KOPT-K1 (cell line): Measurements from ENCODE around the gene TSLP.

Source experiments
- H3K27ac ChIP-seq: fragments of 200-600 bp; sonication (generic); 2 replicates; pipeline ENCODE4 v1.5.1; 2016; ENCODE audit warnings: antibody characterized with exemption, mild to moderate bottlenecking, low read depth, low read length; ENCODE audit not compliant: poor library complexity, severe bottlenecking
- H3K36me3 ChIP-seq: fragments of 200-600 bp; sonication (generic); 2 replicates; pipeline ENCODE4 v1.5.1; 2017; ENCODE audit warnings: antibody characterized with exemption, mild to moderate bottlenecking, low read length, moderate library complexity; ENCODE audit not compliant: insufficient read depth
- H3K9me3 ChIP-seq: fragments of 200-600 bp; sonication (generic); 2 replicates; pipeline ENCODE4 v1.5.1; 2017; ENCODE audit warnings: antibody characterized with exemption, low read length, mild to moderate bottlenecking; ENCODE audit not compliant: insufficient read depth, poor library complexity, severe bottlenecking

Gene TSLP

GRCh38 chr5:111075520-111075919 lies 4.0 kb downstream of the TSLP start:
- Histone ChIP-seq H3K27ac (no peak overlapping the region), H3K36me3 (no peaks in the 10 kb centered on the region), H3K9me3 (no peaks in the 10 kb centered on the region)

- Histone ChIP-seq H3K9me3 (no peaks in the 10 kb centered on the region), H3K27ac (no peak overlapping the region), H3K36me3 (no peaks in the 10 kb centered on the region)
Observed at GRCh38 chr5:111076091-111076490, 4.6 kb downstream of the TSLP start.

GRCh38 chr5:111077678-111078077 lies 6.2 kb downstream of the TSLP start:
- Histone ChIP-seq H3K36me3 (no peaks in the 10 kb centered on the region), H3K27ac (no peak overlapping the region), H3K9me3 (no peaks in the 10 kb centered on the region)

- no peaks in the 10 kb centered on the region for H3K36me3 ChIP-seq
- no peaks in the 10 kb centered on the region for H3K9me3 ChIP-seq
- H3K27ac ChIP-seq = no peak overlapping the region
Observed at GRCh38 chr5:111079846-111080245, 8.3 kb downstream of the TSLP start.

GRCh38 chr5:111083323-111083722 lies 11.8 kb downstream of the TSLP start:
- no peaks in the 10 kb centered on the region for H3K9me3 ChIP-seq
- H3K36me3 ChIP-seq = no peaks in the 10 kb centered on the region
- no peak overlapping the region for H3K27ac ChIP-seq

GRCh38 chr5:111092062-111092853 lies 20.7 kb downstream of the TSLP start, which contains the start of gene WDR36:
Gene WDR36, plus strand, starts transcription at chr5:111092348. Its CDS starts 109 bp downstream, at chr5:111092457.
- Histone ChIP-seq H3K9me3 (no peaks in the 10 kb centered on the region), H3K36me3 (peaks cover 27% of the 10 kb centered on the region), H3K27ac (peak within 1 kb of the TSS; percentile 65)

GRCh38 chr5:111095982-111096381 lies 24.5 kb downstream of the TSLP start:
- H3K9me3 ChIP-seq = no peaks in the 10 kb centered on the region
- no peak overlapping the region for H3K27ac ChIP-seq
- H3K36me3 ChIP-seq = peaks cover 64% of the 10 kb centered on the region

- no peaks in the 10 kb centered on the region for H3K9me3 ChIP-seq
- peaks cover 96% of the 10 kb centered on the region for H3K36me3 ChIP-seq
- no peak overlapping the region for H3K27ac ChIP-seq
Observed at GRCh38 chr5:111099058-111099778, 27.7 kb downstream of the TSLP start.

GRCh38 chr5:111106320-111106948 lies 34.9 kb downstream of the TSLP start:
- Histone ChIP-seq H3K9me3 (no peaks in the 10 kb centered on the region), H3K27ac (no peak overlapping the region), H3K36me3 (peaks cover 99% of the 10 kb centered on the region)

GRCh38 chr5:111107371-111107770 lies 35.9 kb downstream of the TSLP start:
- H3K9me3 ChIP-seq = no peaks in the 10 kb centered on the region
- H3K36me3 ChIP-seq = peaks cover 99% of the 10 kb centered on the region
- no peak overlapping the region for H3K27ac ChIP-seq

- H3K27ac ChIP-seq = no peak overlapping the region
- no peaks in the 10 kb centered on the region for H3K9me3 ChIP-seq
- peaks cover 96% of the 10 kb centered on the region for H3K36me3 ChIP-seq
Observed at GRCh38 chr5:111111956-111112355, 40.4 kb downstream of the TSLP start.

- Histone ChIP-seq H3K9me3 (no peaks in the 10 kb centered on the region), H3K36me3 (peaks cover 96% of the 10 kb centered on the region), H3K27ac (no peak overlapping the region)
Observed at GRCh38 chr5:111113678-111114077, 42.2 kb downstream of the TSLP start.

GRCh38 chr5:111115229-111115628 lies 43.7 kb downstream of the TSLP start:
- H3K9me3 ChIP-seq = no peaks in the 10 kb centered on the region
- no peak overlapping the region for H3K27ac ChIP-seq
- peaks cover 97% of the 10 kb centered on the region for H3K36me3 ChIP-seq

GRCh38 chr5:111116550-111116949 lies 45.0 kb downstream of the TSLP start:
- H3K9me3 ChIP-seq = no peaks in the 10 kb centered on the region
- H3K27ac ChIP-seq = no peak overlapping the region
- peaks cover 97% of the 10 kb centered on the region for H3K36me3 ChIP-seq

GRCh38 chr5:111117136-111117535 lies 45.6 kb downstream of the TSLP start:
- Histone ChIP-seq H3K9me3 (no peaks in the 10 kb centered on the region), H3K27ac (no peak overlapping the region), H3K36me3 (peaks cover 97% of the 10 kb centered on the region)
